NCI-H446 treated with DMSO at 0.1 percent for 48 hours (cell line): ENCODE data around the gene SLC16A12.
"Not testable (repeated sequence)": the region's sequence is repeated elsewhere in the genome, so short reads cannot be mapped to it uniquely, and the experiment has no call there.

Experiments
- DNase-seq: peaks from one replicate; lab custom pipeline; 2025; lab: John Stamatoyannopoulos, UW

Gene SLC16A12

GRCh38 chr10:89547853-89548513 is 12.6 kb upstream of the SLC16A12 start:
- DNase-seq, result no peak

- DNase-seq, result not testable (repeated sequence)
These were observed 11.3 kb upstream of the SLC16A12 start for GRCh38 chr10:89546651-89547050.

GRCh38 chr10:89543841-89544240 is 8.4 kb upstream of the SLC16A12 start:
- no peak for DNase-seq

GRCh38 chr10:89540420-89540949 is 5.1 kb upstream of the SLC16A12 start:
- no peak for DNase-seq

- DNase-seq, result no peak
These were observed 2.0 kb upstream of the SLC16A12 start for GRCh38 chr10:89537364-89537763.

GRCh38 chr10:89536013-89536354 is 590 bp upstream of the SLC16A12 start:
- no peak for DNase-seq

- DNase-seq, result no peak
These were observed 598 bp downstream of the SLC16A12 start for GRCh38 chr10:89534826-89535166.

- no peak for DNase-seq
These were observed 2.9 kb downstream of the SLC16A12 start for GRCh38 chr10:89532476-89532875.

- DNase-seq, result no peak
These were observed 4.0 kb downstream of the SLC16A12 start for GRCh38 chr10:89531359-89531758.

- DNase-seq, result not testable (repeated sequence)
These were observed 5.7 kb downstream of the SLC16A12 start for GRCh38 chr10:89529711-89530110.

GRCh38 chr10:89526358-89526757 is 9.0 kb downstream of the SLC16A12 start:
- no peak for DNase-seq

- no peak for DNase-seq
These were observed 9.8 kb downstream of the SLC16A12 start for GRCh38 chr10:89525556-89525955.

- no peak for DNase-seq
These were observed 11.1 kb downstream of the SLC16A12 start for GRCh38 chr10:89524279-89524678.

GRCh38 chr10:89523274-89523673 is 12.1 kb downstream of the SLC16A12 start:
- no peak for DNase-seq

GRCh38 chr10:89522463-89522862 is 12.9 kb downstream of the SLC16A12 start:
- DNase-seq, result no peak

GRCh38 chr10:89521368-89521767 is 14.0 kb downstream of the SLC16A12 start:
- DNase-seq, result no peak

GRCh38 chr10:89520706-89521105 is 14.7 kb downstream of the SLC16A12 start:
- DNase-seq, result no peak

- no peak for DNase-seq
These were observed 16.2 kb downstream of the SLC16A12 start for GRCh38 chr10:89518876-89519842.

GRCh38 chr10:89518108-89518507 is 17.3 kb downstream of the SLC16A12 start:
- DNase-seq, result no peak

GRCh38 chr10:89516149-89516832 is 19.1 kb downstream of the SLC16A12 start:
- DNase-seq, result no peak

- DNase-seq, result no peak
These were observed 20.2 kb downstream of the SLC16A12 start for GRCh38 chr10:89515031-89515841.

- DNase-seq, result no peak
These were observed 22.2 kb downstream of the SLC16A12 start for GRCh38 chr10:89513206-89513605.
